H7 (cell line): ENCODE measurements around the gene DHX15. TPM values are rescaled to one million over a fixed set of nuclear protein-coding genes. Genes with fewer than 3 reads are reported as not detected.

Source experiments
- DNase-seq: peaks from one replicate; pipeline ENCODE4 v3.0.0; 2012
- H3K27me3 ChIP-seq: 2 replicates; pipeline ENCODE4 v1.6.0; 2011; ENCODE audit warnings: mild to moderate bottlenecking, low read length; ENCODE audit not compliant: control insufficient read depth, insufficient read depth
- H3K36me3 ChIP-seq: replicated peaks from 2 replicates; pipeline ENCODE4 v1.5.1; 2011; ENCODE audit warnings: low read length; ENCODE audit not compliant: control insufficient read depth, insufficient read depth
- H3K4me3 ChIP-seq: 2 replicates; pipeline ENCODE4 v1.5.1; 2011; ENCODE audit warnings: low read depth, mild to moderate bottlenecking, control low read depth, low read length, moderate library complexity; ENCODE audit not compliant: insufficient read depth
- total RNA-seq: library from RNA; depleted of rRNA; stranded (reverse); fragments of >200 nt; shearing (Covaris generic); gene quantifications from 2 replicates; pipeline ENCODE4 v1.2.3, GENCODE V29; 2014

The DHX15 gene
- total RNA-seq, 1 experiment from 2014 or later, result 245 TPM

- H3K36me3 ChIP-seq, result no peaks in the 10 kb centered on the region
- no peak overlapping the region for H3K4me3 ChIP-seq
- no peak for DNase-seq
- no peaks in the 10 kb centered on the region for H3K27me3 ChIP-seq
Measured at GRCh38 chr4:24599275-24599674, 14.9 kb upstream of the DHX15 start.

GRCh38 chr4:24598025-24598424 lies 13.7 kb upstream of the DHX15 start:
- no peaks in the 10 kb centered on the region for H3K27me3 ChIP-seq
- no peaks in the 10 kb centered on the region for H3K36me3 ChIP-seq
- no peak overlapping the region for H3K4me3 ChIP-seq
- DNase-seq, result no peak

- H3K27me3 ChIP-seq, result no peaks in the 10 kb centered on the region
- no peak for DNase-seq
- H3K36me3 ChIP-seq, result no peaks in the 10 kb centered on the region
- no peak overlapping the region for H3K4me3 ChIP-seq
Measured at GRCh38 chr4:24595659-24596058, 11.3 kb upstream of the DHX15 start.

DNA sequence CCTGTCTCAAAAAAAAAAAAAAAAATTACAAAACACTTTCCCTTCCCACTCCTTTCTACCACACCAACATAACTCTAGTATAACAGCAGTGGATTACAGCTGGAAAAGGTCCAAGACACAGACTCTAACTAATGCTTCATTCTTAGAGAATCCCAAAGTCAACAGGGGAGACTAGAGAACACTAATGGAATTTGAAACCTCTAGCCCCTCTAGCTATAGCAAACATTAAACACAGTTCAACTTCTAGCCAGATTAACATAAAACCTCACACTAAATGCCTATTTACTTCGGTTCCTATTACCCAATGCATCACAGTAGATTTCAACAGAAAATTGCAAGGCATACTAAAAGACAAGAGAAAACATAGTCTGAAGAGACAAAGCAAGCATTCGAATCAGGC lies 10.5 kb upstream of the DHX15 start:
- Histone ChIP-seq H3K27me3 (no peaks in the 10 kb centered on the region), H3K4me3 (no peak overlapping the region)
- no peak for DNase-seq

DNA sequence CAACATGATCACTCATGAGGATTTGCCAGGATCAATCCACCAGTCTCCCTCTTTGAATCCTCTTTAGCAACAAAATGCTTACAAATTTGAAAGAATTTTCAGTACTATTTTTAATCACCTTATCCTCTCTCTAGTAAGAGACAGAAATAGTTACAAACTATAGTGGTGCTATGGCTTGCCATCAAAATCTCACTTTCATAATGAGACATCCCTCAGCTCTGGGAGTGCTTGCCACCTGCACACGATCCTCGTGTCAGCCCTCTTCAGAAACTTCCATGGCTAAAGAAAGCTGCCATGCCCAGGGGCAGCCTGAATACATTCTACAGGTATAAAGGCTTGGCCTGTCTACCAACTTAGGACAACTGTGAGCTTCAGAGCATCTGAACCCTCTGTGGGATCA lies 5.1 kb upstream of the DHX15 start:
- H3K27me3 ChIP-seq, result no peaks in the 10 kb centered on the region
- H3K4me3 ChIP-seq, result no peak overlapping the region
- no peak for DNase-seq
- no peaks in the 10 kb centered on the region for H3K36me3 ChIP-seq

More for the DNA sequence above, 10.5 kb upstream of the DHX15 start:
- H3K36me3 ChIP-seq, result no peaks in the 10 kb centered on the region

GRCh38 chr4:24588216-24588954 lies 4.0 kb upstream of the DHX15 start:
- no peak for DNase-seq
- Histone ChIP-seq H3K4me3 (no peak overlapping the region), H3K27me3 (no peaks in the 10 kb centered on the region), H3K36me3 (no peaks in the 10 kb centered on the region)

- peak; percentile 78 for DNase-seq
- peak overlapping the region; percentile 99 for H3K4me3 ChIP-seq
- H3K27me3 ChIP-seq, result no peaks in the 10 kb centered on the region
- H3K36me3 ChIP-seq, result no peaks in the 10 kb centered on the region; the same call in none of the 2 replicates
Measured at GRCh38 chr4:24583451-24584210, 723 bp downstream of the DHX15 start.

GRCh38 chr4:24582235-24582832 lies 2.0 kb downstream of the DHX15 start:
- no peaks in the 10 kb centered on the region for H3K27me3 ChIP-seq
- peak overlapping the region; percentile 99 for H3K4me3 ChIP-seq
- DNase-seq, result peak; percentile 13
- H3K36me3 ChIP-seq, result no peaks in the 10 kb centered on the region; the same call in none of the 2 replicates

- no peaks in the 10 kb centered on the region for H3K27me3 ChIP-seq
- peaks cover 7% of the 10 kb centered on the region for H3K36me3 ChIP-seq
- no peak for DNase-seq
- no peak overlapping the region for H3K4me3 ChIP-seq
Measured at GRCh38 chr4:24578364-24578763, 6.0 kb downstream of the DHX15 start.

- no peak overlapping the region for H3K4me3 ChIP-seq
- peaks cover 8% of the 10 kb centered on the region for H3K36me3 ChIP-seq
- DNase-seq, result no peak
- no peaks in the 10 kb centered on the region for H3K27me3 ChIP-seq
Measured at GRCh38 chr4:24576276-24576675, 8.1 kb downstream of the DHX15 start.

DNA sequence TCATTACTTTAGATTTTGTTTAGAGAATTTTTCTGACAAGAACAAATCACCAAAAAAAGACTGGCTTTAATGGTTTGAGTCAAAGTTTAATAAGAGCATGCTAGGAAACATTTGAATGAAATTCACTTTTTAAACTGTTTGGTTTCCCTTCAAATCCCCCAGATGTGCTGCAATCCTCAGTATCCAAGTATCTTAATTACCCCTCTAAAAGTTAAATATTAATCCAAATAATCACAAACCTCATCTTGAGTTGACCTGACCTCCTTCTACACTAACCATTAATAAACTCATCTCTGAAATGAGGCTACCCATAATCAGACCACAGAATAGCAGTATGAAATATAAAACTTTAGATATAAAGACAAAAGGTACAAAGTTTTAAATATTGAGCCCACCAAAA lies 10.1 kb downstream of the DHX15 start:
- Histone ChIP-seq H3K36me3 (peaks cover 13% of the 10 kb centered on the region), H3K27me3 (no peaks in the 10 kb centered on the region), H3K4me3 (no peak overlapping the region)
- DNase-seq, result no peak

DNA sequence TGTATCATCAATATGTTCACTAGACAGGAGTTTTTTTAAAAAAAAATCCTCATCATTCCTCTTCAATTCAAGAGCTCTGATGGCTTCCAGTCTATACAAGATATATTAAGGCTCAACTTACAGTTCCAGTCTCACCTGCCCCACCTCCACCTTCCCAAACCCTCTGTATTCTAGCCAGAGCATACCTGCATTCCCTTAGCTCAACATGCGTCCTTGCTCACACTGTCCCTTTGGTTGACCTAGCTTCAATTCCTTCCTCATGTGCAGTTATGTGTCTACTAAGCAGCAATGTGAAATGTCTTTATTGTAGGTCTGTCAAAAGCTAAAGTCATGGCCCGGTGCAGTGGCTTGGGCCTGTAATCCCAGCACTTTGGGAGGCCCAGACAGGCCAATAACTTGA lies 10.8 kb downstream of the DHX15 start:
- Histone ChIP-seq H3K4me3 (no peak overlapping the region), H3K36me3 (peaks cover 13% of the 10 kb centered on the region), H3K27me3 (no peaks in the 10 kb centered on the region)
- DNase-seq, result no peak

DNA sequence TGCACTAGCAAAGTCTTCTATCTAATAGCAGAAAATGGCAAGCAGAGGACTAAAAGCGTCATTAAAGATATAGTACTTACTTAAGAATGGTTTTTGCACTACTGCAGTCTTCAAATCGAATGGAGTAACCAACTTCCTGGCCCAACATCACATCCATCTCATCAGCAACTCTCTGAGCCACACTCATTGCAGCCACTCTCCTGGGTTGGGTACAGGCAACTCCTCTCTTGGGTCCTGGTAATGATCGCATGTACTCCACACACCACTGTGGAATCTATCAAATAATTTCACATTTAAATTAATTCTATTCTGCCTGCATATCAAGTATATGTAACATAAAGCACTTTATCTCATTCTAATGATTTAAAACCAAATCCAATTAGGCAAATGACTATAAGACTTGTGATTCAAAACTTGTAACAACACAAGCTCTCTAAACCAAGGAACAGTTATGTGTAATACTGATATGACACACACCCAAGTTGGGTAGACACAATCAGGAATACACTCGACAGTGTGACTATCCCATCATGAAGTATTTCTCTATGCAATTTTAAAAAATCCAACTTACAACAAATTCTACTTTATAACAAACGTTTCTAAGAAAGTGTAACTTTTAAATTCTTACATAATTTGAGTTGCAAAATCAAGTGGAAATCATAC lies 13.6 kb downstream of the DHX15 start:
- no peak overlapping the region for H3K4me3 ChIP-seq
- no peak for DNase-seq
- H3K36me3 ChIP-seq, result peaks cover 12% of the 10 kb centered on the region
- no peaks in the 10 kb centered on the region for H3K27me3 ChIP-seq

DNA sequence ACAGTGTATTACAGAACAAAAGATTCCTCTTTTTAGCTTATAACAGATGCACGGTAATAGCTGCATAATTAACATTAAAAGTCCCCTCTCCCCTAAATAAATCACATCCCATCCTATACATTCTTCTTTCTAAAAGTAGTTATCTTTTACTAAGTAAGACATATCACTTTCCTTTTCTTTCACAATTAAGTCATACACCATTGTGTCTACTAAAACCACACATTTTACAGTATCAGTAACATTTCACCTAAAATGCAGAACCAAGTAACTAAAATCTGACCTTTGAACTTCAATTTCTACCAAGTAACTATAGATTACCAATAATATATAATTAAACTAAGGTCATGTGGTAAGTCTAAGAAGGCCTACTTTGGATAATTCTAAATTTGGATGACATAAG lies 14.2 kb downstream of the DHX15 start:
- peaks cover 12% of the 10 kb centered on the region for H3K36me3 ChIP-seq
- no peak for DNase-seq
- no peaks in the 10 kb centered on the region for H3K27me3 ChIP-seq
- H3K4me3 ChIP-seq, result no peak overlapping the region
